Neuronal stem cell (in vitro differentiated cells): ENCODE data around the gene MYO5A.

Source experiments
- DNase-seq: peaks from one replicate; pipeline ENCODE4 v3.0.0-alpha.2; 2013; ENCODE audit warnings: low spot score
- H2AFZ ChIP-seq: one replicate; pipeline ENCODE4 v1.6.1; 2013; ENCODE audit warnings: mild to moderate bottlenecking, low read length, inconsistent platforms
- H2AK5ac ChIP-seq: 2 replicates; pipeline ENCODE4 v1.6.1; 2013; ENCODE audit warnings: low read depth, mild to moderate bottlenecking, inconsistent platforms, low read length, moderate library complexity, mixed read lengths
- H2BK120ac ChIP-seq: 2 replicates; pipeline ENCODE4 v1.6.1; 2013; ENCODE audit warnings: low read depth, mild to moderate bottlenecking, inconsistent platforms, low read length, moderate library complexity, mixed read lengths
- H2BK12ac ChIP-seq: one replicate; pipeline ENCODE4 v1.6.1; 2013; ENCODE audit warnings: low read length, inconsistent platforms
- H2BK15ac ChIP-seq: 2 replicates; pipeline ENCODE4 v1.6.1; 2013; ENCODE audit warnings: mild to moderate bottlenecking, low read length, inconsistent platforms, mixed read lengths
- H2BK5ac ChIP-seq: one replicate; pipeline ENCODE4 v1.6.1; 2013; ENCODE audit warnings: inconsistent platforms, mild to moderate bottlenecking, low read length, moderate library complexity
- H3K14ac ChIP-seq: one replicate; pipeline ENCODE4 v1.6.1; 2013; ENCODE audit warnings: low read length, inconsistent platforms
- H3K18ac ChIP-seq: 2 replicates; pipeline ENCODE4 v1.6.1; 2013; ENCODE audit warnings: low read length, inconsistent platforms
- H3K23ac ChIP-seq: 2 replicates; pipeline ENCODE4 v1.6.1; 2013; ENCODE audit warnings: low read depth, mild to moderate bottlenecking, mixed read lengths, low read length, inconsistent platforms; ENCODE audit not compliant: poor library complexity
- H3K27ac ChIP-seq: replicated peaks from 3 replicates; pipeline ENCODE4 v1.5.1; 2013; ENCODE audit warnings: low read length, inconsistent platforms
- H3K27me3 ChIP-seq, 3 experiments: 2 replicates each; pipeline ENCODE4 v1.6.1; 2013; ENCODE audit warnings: low read length in 3 of 3, mild to moderate bottlenecking in 2 of 3, inconsistent platforms in 1 of 3, low read depth in 1 of 3, mixed read lengths in 1 of 3, moderate library complexity in 1 of 3; ENCODE audit not compliant: control insufficient read depth in 3 of 3, insufficient read depth in 3 of 3
- H3K36me3 ChIP-seq, 2 donors: replicated peaks in 1 of 2; 2 replicates each; pipeline ENCODE4 v1.6.1; 2013; ENCODE audit warnings: low read length in 2 of 2; ENCODE audit not compliant: control insufficient read depth in 2 of 2, insufficient read depth in 2 of 2
- H3K4ac ChIP-seq: 2 replicates; pipeline ENCODE4 v1.6.1; 2013; ENCODE audit warnings: inconsistent platforms, mild to moderate bottlenecking, low read length, moderate library complexity
- H3K4me1 ChIP-seq, 2 donors: 1 replicate in 1 of 2; 2 replicates in 1 of 2; pipeline ENCODE4 v1.6.1; 2013; ENCODE audit warnings: low read length in 2 of 2, low read depth in 1 of 2; ENCODE audit not compliant: control insufficient read depth in 2 of 2, insufficient read depth in 1 of 2
- H3K4me2 ChIP-seq: one replicate; pipeline ENCODE4 v1.6.1; 2013; ENCODE audit warnings: mild to moderate bottlenecking, low read length, inconsistent platforms; ENCODE audit not compliant: insufficient read depth, poor library complexity, severe bottlenecking
- H3K4me3 ChIP-seq, 2 donors: 2 replicates each; pipeline ENCODE4 v1.5.1; 2013; ENCODE audit warnings: low read length in 2 of 2, mild to moderate bottlenecking in 2 of 2, inconsistent platforms in 1 of 2, moderate library complexity in 1 of 2
- H3K79me1 ChIP-seq: one replicate; pipeline ENCODE4 v1.6.1; 2013; ENCODE audit warnings: low read depth, mild to moderate bottlenecking, inconsistent platforms, low read length, moderate library complexity
- H3K9ac ChIP-seq: one replicate; pipeline ENCODE4 v1.6.1; 2013; ENCODE audit warnings: mild to moderate bottlenecking, low read depth, low read length, inconsistent platforms; ENCODE audit not compliant: poor library complexity
- H3K9me3 ChIP-seq, 2 donors: replicated peaks in 1 of 2; 2 replicates each; pipeline versions ENCODE3 to v1.6.1; 2013; ENCODE audit warnings: low read length in 2 of 2, mild to moderate bottlenecking in 2 of 2, inconsistent platforms in 1 of 2, low read depth in 1 of 2, mixed read lengths in 1 of 2, moderate library complexity in 1 of 2; ENCODE audit not compliant: control insufficient read depth in 2 of 2, insufficient read depth in 1 of 2
- H4K8ac ChIP-seq: one replicate; pipeline ENCODE4 v1.6.1; 2013; ENCODE audit warnings: low read depth, mild to moderate bottlenecking, inconsistent platforms, low read length, moderate library complexity
- H4K91ac ChIP-seq: one replicate; pipeline ENCODE4 v1.6.1; 2013; ENCODE audit warnings: low read length, low read depth, mild to moderate bottlenecking, inconsistent platforms; ENCODE audit not compliant: poor library complexity
- WGBS, 2 donors: extraction: QIAGEN DNeasy Blood & Tissue Kit; methylation state at CpG; one replicate each; pipeline ENCODE4 v1.1.7; 2013; ENCODE audit warnings: missing lambda C conversion rate in 2 of 2, mixed read lengths in 1 of 2; ENCODE audit not compliant: insufficient read length in 2 of 2, insufficient replicate concordance in 1 of 2; ENCODE audit errors: extremely low coverage in 2 of 2; 5-methylcytosine and 5-hydroxymethylcytosine counted together

The MYO5A gene

GRCh38 chr15:52499506-52499905 is 29.2 kb downstream of the MYO5A start:
- WGBS, 2 donors, result no CpG with 5 or more reads among the region's 3 CpGs
- H2BK120ac ChIP-seq, result no peak overlapping the region

GRCh38 chr15:52498706-52499105 is 30.0 kb downstream of the MYO5A start:
- DNase-seq, result no peak
- Histone ChIP-seq H3K4me2 (no peak overlapping the region), H3K36me3 (no peaks in the 10 kb centered on the region), H3K4ac (no peak overlapping the region), H2AK5ac (no peak overlapping the region), H3K4me1 (no peaks in the 10 kb centered on the region), H4K91ac (no peak overlapping the region), H2BK15ac (no peak overlapping the region), H3K27ac (no peak overlapping the region), H3K23ac (no peak overlapping the region), H3K9ac (no peak overlapping the region), H3K14ac (no peak overlapping the region), H3K4me3 (no peak overlapping the region), H3K27me3 (no peaks in the 10 kb centered on the region), H3K79me1 (no peaks in the 10 kb centered on the region), H3K9me3 (no peaks in the 10 kb centered on the region), H2AFZ (no peak overlapping the region), H2BK120ac (no peak overlapping the region), H4K8ac (no peak overlapping the region), H2BK12ac (no peak overlapping the region), H3K18ac (no peak overlapping the region), H2BK5ac (no peak overlapping the region)

More at GRCh38 chr15:52499506-52499905, 29.2 kb downstream of the MYO5A start:
- H3K23ac ChIP-seq, result no peak overlapping the region
- H2BK15ac ChIP-seq, result no peak overlapping the region
- H3K18ac ChIP-seq, result no peak overlapping the region
- no peak overlapping the region for H2AK5ac ChIP-seq
- no peak overlapping the region for H3K9ac ChIP-seq
- H3K4me3 ChIP-seq, result no peak overlapping the region
- H3K4me1 ChIP-seq, result no peaks in the 10 kb centered on the region
- H3K36me3 ChIP-seq, result no peaks in the 10 kb centered on the region
- no peak overlapping the region for H3K4me2 ChIP-seq
- no peak overlapping the region for H2BK5ac ChIP-seq
- no peak overlapping the region for H3K27ac ChIP-seq
- H3K27me3 ChIP-seq, result no peaks in the 10 kb centered on the region
- H2AFZ ChIP-seq, result no peak overlapping the region
- H4K8ac ChIP-seq, result no peak overlapping the region
- DNase-seq, result no peak
- no peaks in the 10 kb centered on the region for H3K9me3 ChIP-seq
- H3K4ac ChIP-seq, result no peak overlapping the region
- H3K14ac ChIP-seq, result no peak overlapping the region
- no peak overlapping the region for H4K91ac ChIP-seq
- H3K79me1 ChIP-seq, result no peaks in the 10 kb centered on the region
- no peak overlapping the region for H2BK12ac ChIP-seq

- no CpG with 5 or more reads among the region's 6 CpGs for WGBS, 2 donors
These were observed 31.8 kb downstream of the MYO5A start for GRCh38 chr15:52496776-52497470.

GRCh38 chr15:52496175-52496574 is 32.5 kb downstream of the MYO5A start:
- no peak overlapping the region for H4K8ac ChIP-seq
- H3K4me3 ChIP-seq, result no peak overlapping the region
- no peak overlapping the region for H3K9ac ChIP-seq
- H3K23ac ChIP-seq, result no peak overlapping the region
- no peak overlapping the region for H3K14ac ChIP-seq
- no peaks in the 10 kb centered on the region for H3K79me1 ChIP-seq
- H2AK5ac ChIP-seq, result no peak overlapping the region
- WGBS, 2 donors, result no CpG with 5 or more reads among the region's 4 CpGs
- no peaks in the 10 kb centered on the region for H3K36me3 ChIP-seq
- H3K27me3 ChIP-seq, result no peaks in the 10 kb centered on the region
- H2BK5ac ChIP-seq, result no peak overlapping the region
- no peaks in the 10 kb centered on the region for H3K9me3 ChIP-seq
- H2BK15ac ChIP-seq, result no peak overlapping the region
- no peak overlapping the region for H2BK12ac ChIP-seq
- no peak overlapping the region for H3K4me2 ChIP-seq
- H3K27ac ChIP-seq, result no peak overlapping the region
- no peak overlapping the region for H3K4ac ChIP-seq
- DNase-seq, result no peak
- no peak overlapping the region for H3K18ac ChIP-seq
- no peak overlapping the region for H4K91ac ChIP-seq
- H2BK120ac ChIP-seq, result no peak overlapping the region
- no peaks in the 10 kb centered on the region for H3K4me1 ChIP-seq
- H2AFZ ChIP-seq, result no peak overlapping the region

More at GRCh38 chr15:52496776-52497470, 31.8 kb downstream of the MYO5A start:
- Histone ChIP-seq H2AFZ (no peak overlapping the region), H3K4me2 (no peak overlapping the region), H3K36me3 (no peaks in the 10 kb centered on the region), H3K14ac (no peak overlapping the region), H2BK120ac (no peak overlapping the region), H3K18ac (no peak overlapping the region), H3K4ac (no peak overlapping the region), H4K8ac (no peak overlapping the region), H3K9ac (no peak overlapping the region), H3K27ac (no peak overlapping the region), H2AK5ac (no peak overlapping the region), H3K23ac (no peak overlapping the region), H3K4me1 (no peaks in the 10 kb centered on the region), H2BK12ac (no peak overlapping the region), H3K4me3 (no peak overlapping the region), H3K79me1 (no peaks in the 10 kb centered on the region), H2BK15ac (no peak overlapping the region), H3K27me3 (no peaks in the 10 kb centered on the region), H2BK5ac (no peak overlapping the region), H4K91ac (no peak overlapping the region), H3K9me3 (no peaks in the 10 kb centered on the region)
- no peak for DNase-seq
